H9 (cell line): ENCODE results near the gene ABCG5. TPM values are rescaled to one million over a fixed set of nuclear protein-coding genes. Genes with fewer than 3 reads are reported as not detected.

Experiments used
- DNase-seq: peaks from one replicate; pipeline ENCODE4 v3.0.0-alpha.2; 2017
- H2AFZ ChIP-seq: one replicate; pipeline ENCODE4 v1.6.1; 2013; ENCODE audit warnings: mild to moderate bottlenecking, low read length, control low read depth, moderate library complexity
- H2AK5ac ChIP-seq: 2 replicates; pipeline ENCODE4 v1.6.1; 2013; ENCODE audit warnings: low read length, control low read depth, mixed read lengths; ENCODE audit not compliant: insufficient read length
- H2BK120ac ChIP-seq: one replicate; pipeline ENCODE4 v1.6.1; 2013; ENCODE audit warnings: low read depth, mild to moderate bottlenecking, low read length, control low read depth, inconsistent platforms; ENCODE audit not compliant: poor library complexity, severe bottlenecking
- H2BK12ac ChIP-seq: 2 replicates; pipeline ENCODE4 v1.6.1; 2013; ENCODE audit warnings: low read length, control low read depth, mixed read lengths, low read depth; ENCODE audit not compliant: insufficient read length
- H2BK15ac ChIP-seq: 2 replicates; pipeline ENCODE4 v1.6.1; 2013; ENCODE audit warnings: low read depth, low read length, control low read depth
- H2BK20ac ChIP-seq: one replicate; pipeline ENCODE4 v1.6.1; 2013; ENCODE audit warnings: low read depth, mild to moderate bottlenecking, low read length, control low read depth, inconsistent platforms; ENCODE audit not compliant: poor library complexity, severe bottlenecking
- H2BK5ac ChIP-seq: 2 replicates; pipeline ENCODE4 v1.6.1; 2013; ENCODE audit warnings: low read length, control low read depth, mixed read lengths; ENCODE audit not compliant: insufficient read length
- H3K14ac ChIP-seq: 2 replicates; pipeline ENCODE4 v1.6.1; 2013; ENCODE audit warnings: low read length, control low read depth; ENCODE audit not compliant: insufficient read depth
- H3K18ac ChIP-seq: 2 replicates; pipeline ENCODE4 v1.6.1; 2013; ENCODE audit warnings: low read depth, mild to moderate bottlenecking, mixed read lengths, low read length, control low read depth; ENCODE audit not compliant: insufficient read length
- H3K23ac ChIP-seq: 2 replicates; pipeline ENCODE4 v1.6.1; 2013; ENCODE audit warnings: low read length, control low read depth, mixed read lengths, low read depth; ENCODE audit not compliant: insufficient read length
- H3K23me2 ChIP-seq: 2 replicates; pipeline ENCODE4 v1.6.1; 2013; ENCODE audit warnings: low read depth, mild to moderate bottlenecking, mixed read lengths, low read length, control low read depth; ENCODE audit not compliant: insufficient read length, poor library complexity, severe bottlenecking
- H3K27ac ChIP-seq: 2 replicates; pipeline ENCODE4 v1.5.1; 2013; ENCODE audit warnings: low read length, control low read depth, mixed read lengths, low read depth; ENCODE audit not compliant: insufficient read length
- H3K27me3 ChIP-seq: 2 replicates; pipeline ENCODE4 v1.6.1; 2013; ENCODE audit warnings: low read length, control low read depth, inconsistent platforms; ENCODE audit not compliant: insufficient read depth
- H3K4ac ChIP-seq: 2 replicates; pipeline ENCODE4 v1.6.1; 2013; ENCODE audit warnings: low read depth, mild to moderate bottlenecking, control low read depth, inconsistent platforms, low read length, moderate library complexity
- H3K4me1 ChIP-seq: 2 replicates; pipeline ENCODE4 v1.6.1; 2013; ENCODE audit warnings: low read length, control low read depth, inconsistent platforms; ENCODE audit not compliant: insufficient read depth
- H3K4me2 ChIP-seq: 2 replicates; pipeline ENCODE4 v1.6.1; 2013; ENCODE audit warnings: low read length, control low read depth, mixed read lengths; ENCODE audit not compliant: insufficient read length, insufficient read depth
- H3K56ac ChIP-seq: 2 replicates; pipeline ENCODE4 v1.6.1; 2013; ENCODE audit warnings: low read depth, mild to moderate bottlenecking, mixed read lengths, low read length, control low read depth; ENCODE audit not compliant: insufficient read length
- H3K79me1 ChIP-seq: 2 replicates; pipeline ENCODE4 v1.6.1; 2013; ENCODE audit warnings: low read depth, mild to moderate bottlenecking, moderate library complexity, low read length, control low read depth, inconsistent platforms; ENCODE audit not compliant: insufficient read depth, poor library complexity, severe bottlenecking
- H3K79me2 ChIP-seq: 2 replicates; pipeline ENCODE4 v1.6.1; 2013; ENCODE audit warnings: low read length, control low read depth, inconsistent platforms; ENCODE audit not compliant: insufficient read depth
- H3K9ac ChIP-seq: 2 replicates; pipeline ENCODE4 v1.6.1; 2013; ENCODE audit warnings: low read length, control low read depth, mixed read lengths; ENCODE audit not compliant: insufficient read length; ENCODE audit errors: extremely low read depth
- H3K9me3 ChIP-seq: one replicate; pipeline ENCODE4 v1.6.1; 2013; ENCODE audit warnings: low read depth, low read length, inconsistent platforms; ENCODE audit not compliant: control insufficient read depth
- H3T11ph ChIP-seq: one replicate; pipeline ENCODE4 v1.6.1; 2013; ENCODE audit warnings: mild to moderate bottlenecking, low read length, control low read depth, inconsistent platforms
- H4K20me1 ChIP-seq: one replicate; pipeline ENCODE4 v1.6.1; 2013; ENCODE audit not compliant: control insufficient read depth, insufficient read length, insufficient read depth
- H4K5ac ChIP-seq: 2 replicates; pipeline ENCODE4 v1.6.1; 2013; ENCODE audit warnings: low read depth, mild to moderate bottlenecking, mixed read lengths, low read length, control low read depth; ENCODE audit not compliant: insufficient read length
- H4K8ac ChIP-seq: replicated peaks from 2 replicates; pipeline ENCODE4 v1.6.1; 2013; ENCODE audit warnings: low read length, control low read depth, mixed read lengths, low read depth; ENCODE audit not compliant: insufficient read length
- H4K91ac ChIP-seq: 2 replicates; pipeline ENCODE4 v1.6.1; 2013; ENCODE audit warnings: low read depth, mild to moderate bottlenecking, moderate library complexity, mixed read lengths, low read length, control low read depth; ENCODE audit not compliant: insufficient read length
- H3K27ac Mint-ChIP-seq, 3 experiments: 2 replicates in 2 of 3; 3 replicates in 1 of 3; pipeline ENCODE4 v1.8.0; 2020 to 2021; ENCODE audit warnings: mixed read lengths in 3 of 3, mild to moderate bottlenecking in 1 of 3, moderate library complexity in 1 of 3
- H3K27me3 Mint-ChIP-seq: 2 replicates; pipeline ENCODE4 v1.8.0; 2021; ENCODE audit warnings: low read depth, mild to moderate bottlenecking, moderate library complexity, mixed read lengths
- H3K36me3 Mint-ChIP-seq, 3 experiments: 2 replicates in 2 of 3; 3 replicates in 1 of 3; pipeline ENCODE4 v1.8.0; 2020 to 2021; ENCODE audit warnings: low read depth in 3 of 3, mixed read lengths in 3 of 3; ENCODE audit not compliant: insufficient read depth in 1 of 3
- H3K4me1 Mint-ChIP-seq, 2 experiments: 2 replicates each; pipeline ENCODE4 v1.8.0; 2020; ENCODE audit warnings: mixed read lengths in 2 of 2
- H3K4me3 Mint-ChIP-seq, 2 experiments: 2 replicates in 1 of 2; 3 replicates in 1 of 2; pipeline ENCODE4 v1.8.0; 2020 to 2021; ENCODE audit warnings: mild to moderate bottlenecking in 2 of 2, mixed read lengths in 2 of 2, moderate library complexity in 1 of 2
- H3K9me3 Mint-ChIP-seq, 2 experiments: 2 replicates in 1 of 2; 3 replicates in 1 of 2; pipeline ENCODE4 v1.8.0; 2020; ENCODE audit warnings: mild to moderate bottlenecking in 2 of 2, mixed read lengths in 2 of 2, moderate library complexity in 1 of 2
- CTCF ChIP-seq: fragments of 200-600 bp; sonication (generic); conservative IDR thresholded peaks from 3 replicates; pipeline ENCODE4 v1.8.0; 2021; ENCODE audit warnings: antibody characterized with exemption, mild to moderate bottlenecking
- WGBS: extraction: QIAGEN DNeasy Blood & Tissue Kit; methylation state at CpG from one replicate; pipeline ENCODE4 v1.1.7; 2013; ENCODE audit warnings: missing lambda C conversion rate, low lambda C conversion rate, mixed read lengths; ENCODE audit not compliant: insufficient read length; ENCODE audit errors: extremely low coverage; 5-methylcytosine and 5-hydroxymethylcytosine counted together
- total RNA-seq: library from RNA; stranded (reverse); gene quantifications from 2 replicates; pipeline ENCODE4 v1.2.1, GENCODE V29; 2021

Gene ABCG5
- total RNA-seq, 1 experiment from 2014 or later, result not detected

- Histone ChIP-seq H3T11ph (no peak overlapping the region), H3K4me1 (no peaks in the 10 kb centered on the region), H2BK120ac (no peak overlapping the region), H4K20me1 (no peaks in the 10 kb centered on the region), H3K79me2 (no peaks in the 10 kb centered on the region), H2BK15ac (no peak overlapping the region), H3K79me1 (no peaks in the 10 kb centered on the region), H2AFZ (no peak overlapping the region), H4K91ac (no peak overlapping the region), H3K9me3 (no peaks in the 10 kb centered on the region), H3K4me2 (no peak overlapping the region), H3K23me2 (no peaks in the 10 kb centered on the region), H4K8ac (no peak overlapping the region), H3K14ac (no peak overlapping the region), H2BK12ac (no peak overlapping the region), H3K27me3 (no peaks in the 10 kb centered on the region), H4K5ac (no peak overlapping the region), H3K23ac (no peak overlapping the region), H2BK5ac (no peak overlapping the region), H3K56ac (no peak overlapping the region), H2AK5ac (no peak overlapping the region), H3K9ac (no peak overlapping the region), H3K18ac (no peak overlapping the region), H3K27ac (no peak overlapping the region), H3K4ac (no peak overlapping the region), H2BK20ac (no peak overlapping the region)
- TF ChIP-seq CTCF, result no peak
- H3K27ac Mint-ChIP-seq, result no peak overlapping the region
- H3K4me3 Mint-ChIP-seq, result no peak overlapping the region
- no peaks in the 10 kb centered on the region for H3K27me3 Mint-ChIP-seq
- no peak for DNase-seq
- H3K9me3 Mint-ChIP-seq, result no peaks in the 10 kb centered on the region
- no peaks in the 10 kb centered on the region; a peak in 1 of 7 replicates for H3K36me3 Mint-ChIP-seq
- H3K4me1 Mint-ChIP-seq, result no peaks in the 10 kb centered on the region
- WGBS, result no CpG with 5 or more reads among the region's 3 CpGs
These were observed 23.9 kb downstream of the ABCG5 start for GRCh38 chr2:43814711-43815110.
